Measurements from ENCODE around the gene ERC2.

The ERC2 gene

GRCh38 chr3:55661141-55661540, 807.1 kb downstream of the ERC2 start:
- WGBS, 2 experiments (ENCODE audit: insufficient coverage in 2 of 2) = 84 to 90% methylated on average over 4 of the region's 4 CpGs
- H3K4me3 ChIP-seq (ENCODE audit: extremely low read depth, insufficient read depth, low read length, poor library complexity, severe bottlenecking) = no peak overlapping the region

GRCh38 chr3:55660642-55661041, 807.6 kb downstream of the ERC2 start:
- H3K4me1 ChIP-seq (ENCODE audit: control insufficient read depth, insufficient read depth, low read length, poor library complexity, severe bottlenecking) = peaks cover 5% of the 10 kb centered on the region
- WGBS, 2 experiments (ENCODE audit: insufficient coverage in 2 of 2) = 83 to 100% methylated on average over 1 to 2 of the region's 2 CpGs
- no peak overlapping the region for H3K4me3 ChIP-seq (ENCODE audit: extremely low read depth, insufficient read depth, low read length, poor library complexity, severe bottlenecking)
- no peaks in the 10 kb centered on the region for H3K9me3 ChIP-seq (ENCODE audit: control insufficient read depth, low read length)
- no peaks in the 10 kb centered on the region for H3K36me3 ChIP-seq (ENCODE audit: control insufficient read depth, insufficient read depth, low read length)
- no peak overlapping the region for H3K27ac ChIP-seq (ENCODE audit: low read depth, low read length, severe bottlenecking)

More at GRCh38 chr3:55661141-55661540, 807.1 kb downstream of the ERC2 start:
- no peaks in the 10 kb centered on the region for H3K9me3 ChIP-seq (ENCODE audit: control insufficient read depth, low read length)
- H3K27ac ChIP-seq (ENCODE audit: low read depth, low read length, severe bottlenecking) = no peak overlapping the region
- H3K36me3 ChIP-seq (ENCODE audit: control insufficient read depth, insufficient read depth, low read length) = no peaks in the 10 kb centered on the region
- peaks cover 5% of the 10 kb centered on the region for H3K4me1 ChIP-seq (ENCODE audit: control insufficient read depth, insufficient read depth, low read length, poor library complexity, severe bottlenecking)

GRCh38 chr3:55659701-55660100, 808.6 kb downstream of the ERC2 start:
- no peak overlapping the region for H3K4me3 ChIP-seq (ENCODE audit: extremely low read depth, insufficient read depth, low read length, poor library complexity, severe bottlenecking)
- H3K27ac ChIP-seq (ENCODE audit: low read depth, low read length, severe bottlenecking) = no peak overlapping the region
- H3K9me3 ChIP-seq (ENCODE audit: control insufficient read depth, low read length) = no peaks in the 10 kb centered on the region
- no peaks in the 10 kb centered on the region for H3K36me3 ChIP-seq (ENCODE audit: control insufficient read depth, insufficient read depth, low read length)
- peaks cover 5% of the 10 kb centered on the region for H3K4me1 ChIP-seq (ENCODE audit: control insufficient read depth, insufficient read depth, low read length, poor library complexity, severe bottlenecking)
- WGBS, 2 experiments (ENCODE audit: insufficient coverage in 2 of 2) = 94 to 96% methylated on average over 5 of the region's 5 CpGs

DNA sequence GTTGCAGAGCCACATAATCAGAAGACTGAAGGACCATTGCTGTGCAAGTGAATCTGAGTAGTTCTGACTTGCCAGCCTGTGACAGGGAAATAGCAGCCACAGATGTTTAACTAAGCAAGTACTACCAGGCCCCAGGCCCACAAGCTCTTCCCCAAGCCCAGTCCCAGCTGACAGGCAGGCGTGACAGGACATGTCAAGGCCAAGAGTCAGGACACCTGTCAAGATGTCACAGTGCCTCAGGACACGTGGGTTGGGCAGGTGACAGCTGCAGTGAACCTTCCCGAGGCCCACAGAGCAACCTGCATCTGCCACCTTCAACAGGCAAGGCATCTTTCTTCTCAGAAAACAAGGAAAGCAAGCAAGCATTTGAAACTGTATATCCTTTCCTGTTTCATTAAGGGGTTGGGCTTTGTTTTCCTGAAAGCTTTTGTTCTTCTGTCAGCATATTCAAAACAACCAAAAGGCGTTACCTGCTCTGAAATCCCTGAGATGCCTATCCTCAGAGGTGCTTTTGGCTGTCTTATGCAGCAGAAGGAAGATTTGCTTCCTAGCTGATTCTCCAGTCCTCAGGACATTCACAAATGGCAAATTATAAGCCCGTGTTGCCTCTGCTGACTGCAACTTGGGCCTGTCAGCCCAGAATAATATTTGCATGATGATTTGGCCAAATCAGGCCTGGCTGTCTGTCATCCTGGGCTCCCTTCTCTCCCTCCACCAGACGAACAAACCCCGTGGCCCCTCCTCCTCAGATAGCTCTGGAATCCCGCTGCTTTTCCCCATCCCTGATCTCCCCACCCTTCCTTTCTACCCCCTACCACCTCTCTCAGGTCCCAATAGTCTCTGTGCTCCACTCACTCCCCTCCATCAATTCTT, 809.3 kb downstream of the ERC2 start:
- no peaks in the 10 kb centered on the region for H3K36me3 ChIP-seq (ENCODE audit: control insufficient read depth, insufficient read depth, low read length)
- no peaks in the 10 kb centered on the region for H3K9me3 ChIP-seq (ENCODE audit: control insufficient read depth, low read length)
- no peak overlapping the region for H3K4me3 ChIP-seq (ENCODE audit: extremely low read depth, insufficient read depth, low read length, poor library complexity, severe bottlenecking)
- no peak overlapping the region for H3K27ac ChIP-seq (ENCODE audit: low read depth, low read length, severe bottlenecking)
- WGBS, 2 experiments (ENCODE audit: insufficient coverage in 2 of 2) = 50 to 65% methylated on average over 8 of the region's 8 CpGs
- peaks cover 6% of the 10 kb centered on the region for H3K4me1 ChIP-seq (ENCODE audit: control insufficient read depth, insufficient read depth, low read length, poor library complexity, severe bottlenecking)

GRCh38 chr3:55658270-55658669, 810.0 kb downstream of the ERC2 start:
- peaks cover 7% of the 10 kb centered on the region for H3K4me1 ChIP-seq (ENCODE audit: control insufficient read depth, insufficient read depth, low read length, poor library complexity, severe bottlenecking)
- no peaks in the 10 kb centered on the region for H3K36me3 ChIP-seq (ENCODE audit: control insufficient read depth, insufficient read depth, low read length)
- H3K9me3 ChIP-seq (ENCODE audit: control insufficient read depth, low read length) = no peaks in the 10 kb centered on the region
- 89 to 100% methylated on average over 1 of the region's 1 CpG for WGBS, 2 experiments (ENCODE audit: insufficient coverage in 2 of 2)
- H3K27ac ChIP-seq (ENCODE audit: low read depth, low read length, severe bottlenecking) = no peak overlapping the region
- H3K4me3 ChIP-seq (ENCODE audit: extremely low read depth, insufficient read depth, low read length, poor library complexity, severe bottlenecking) = no peak overlapping the region

DNA sequence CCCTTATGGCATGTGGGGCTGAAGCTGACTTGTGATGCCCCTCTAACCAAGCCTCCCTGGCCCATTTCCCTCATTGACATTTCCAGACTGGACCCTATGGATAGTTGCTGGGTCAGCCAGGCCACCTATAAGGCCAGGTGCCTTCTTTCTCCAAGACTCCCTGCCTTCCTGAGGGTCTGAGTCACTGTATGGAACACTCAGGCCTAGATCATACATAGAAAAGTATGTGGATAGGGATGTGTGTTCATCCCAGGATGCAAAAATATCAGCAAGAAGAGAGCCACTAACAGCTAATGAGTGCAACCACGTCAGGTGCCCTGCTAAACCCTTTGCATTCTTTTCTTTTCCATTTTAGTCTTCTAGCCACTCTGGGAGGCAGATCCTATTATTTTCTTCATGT, 812.7 kb downstream of the ERC2 start:
- Histone ChIP-seq H3K9me3 (ENCODE audit: control insufficient read depth, low read length) (no peaks in the 10 kb centered on the region), H3K4me1 (ENCODE audit: control insufficient read depth, insufficient read depth, low read length, poor library complexity, severe bottlenecking) (peaks cover 9% of the 10 kb centered on the region), H3K27ac (ENCODE audit: low read depth, low read length, severe bottlenecking) (no peak overlapping the region), H3K4me3 (ENCODE audit: extremely low read depth, insufficient read depth, low read length, poor library complexity, severe bottlenecking) (no peak overlapping the region), H3K36me3 (ENCODE audit: control insufficient read depth, insufficient read depth, low read length) (no peaks in the 10 kb centered on the region)
- WGBS, 2 experiments (ENCODE audit: insufficient coverage in 2 of 2) = 100% methylated on average over 1 of the region's 1 CpG

GRCh38 chr3:55654123-55654760, 814.0 kb downstream of the ERC2 start:
- Histone ChIP-seq H3K9me3 (ENCODE audit: control insufficient read depth, low read length) (no peaks in the 10 kb centered on the region), H3K4me3 (ENCODE audit: extremely low read depth, insufficient read depth, low read length, poor library complexity, severe bottlenecking) (no peak overlapping the region), H3K4me1 (ENCODE audit: control insufficient read depth, insufficient read depth, low read length, poor library complexity, severe bottlenecking) (peaks cover 9% of the 10 kb centered on the region), H3K36me3 (ENCODE audit: control insufficient read depth, insufficient read depth, low read length) (no peaks in the 10 kb centered on the region), H3K27ac (ENCODE audit: low read depth, low read length, severe bottlenecking) (no peak overlapping the region)
- 91 to 94% methylated on average over 6 to 7 of the region's 7 CpGs for WGBS, 2 experiments (ENCODE audit: insufficient coverage in 2 of 2)

DNA sequence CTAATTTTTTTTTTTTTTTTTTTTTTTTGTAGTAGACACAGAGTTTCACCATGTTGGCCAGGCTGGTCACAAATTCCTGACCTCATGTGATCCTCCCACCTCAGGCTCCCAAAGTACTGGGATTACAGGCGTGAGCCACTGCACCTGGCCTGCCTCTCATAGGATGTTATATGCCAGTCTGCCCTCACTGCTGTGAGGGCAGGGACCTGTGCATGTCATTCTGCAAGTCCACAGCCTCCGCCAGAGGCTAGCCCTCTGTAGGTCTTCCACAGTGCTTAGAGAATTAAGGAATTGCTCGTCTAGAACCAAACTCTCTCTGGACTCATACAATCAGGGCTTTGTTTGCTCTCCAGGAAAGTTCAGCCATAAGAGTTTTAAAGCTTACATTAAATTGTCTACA, 817.3 kb downstream of the ERC2 start:
- no peaks in the 10 kb centered on the region for H3K36me3 ChIP-seq (ENCODE audit: control insufficient read depth, insufficient read depth, low read length)
- H3K4me3 ChIP-seq (ENCODE audit: extremely low read depth, insufficient read depth, low read length, poor library complexity, severe bottlenecking) = no peak overlapping the region
- 93 to 97% methylated on average over 3 of the region's 3 CpGs for WGBS, 2 experiments (ENCODE audit: insufficient coverage in 2 of 2)
- no peaks in the 10 kb centered on the region for H3K9me3 ChIP-seq (ENCODE audit: control insufficient read depth, low read length)
- peaks cover 13% of the 10 kb centered on the region for H3K4me1 ChIP-seq (ENCODE audit: control insufficient read depth, insufficient read depth, low read length, poor library complexity, severe bottlenecking)
- H3K27ac ChIP-seq (ENCODE audit: low read depth, low read length, severe bottlenecking) = no peak overlapping the region

DNA sequence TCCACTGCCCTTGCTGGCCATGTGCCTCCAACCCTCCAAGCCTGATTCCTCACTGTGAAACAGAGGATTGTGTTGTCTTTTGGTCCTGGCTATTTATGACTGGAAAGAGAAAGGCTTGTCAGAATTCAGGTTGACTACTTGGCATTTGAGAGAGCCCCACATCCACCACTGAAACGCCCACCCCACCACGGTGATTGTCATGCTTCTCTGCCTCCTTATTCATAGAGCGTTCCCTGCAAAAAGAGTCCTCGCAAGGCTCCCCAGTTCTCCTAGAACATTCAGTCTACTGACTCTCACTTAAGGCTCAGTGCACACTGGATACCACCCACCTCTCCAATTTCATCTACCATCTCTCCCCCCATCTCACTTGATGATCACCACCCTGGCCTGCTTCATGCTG, 818.3 kb downstream of the ERC2 start:
- Histone ChIP-seq H3K4me3 (ENCODE audit: extremely low read depth, insufficient read depth, low read length, poor library complexity, severe bottlenecking) (no peak overlapping the region), H3K4me1 (ENCODE audit: control insufficient read depth, insufficient read depth, low read length, poor library complexity, severe bottlenecking) (peaks cover 13% of the 10 kb centered on the region), H3K9me3 (ENCODE audit: control insufficient read depth, low read length) (no peaks in the 10 kb centered on the region), H3K36me3 (ENCODE audit: control insufficient read depth, insufficient read depth, low read length) (no peaks in the 10 kb centered on the region), H3K27ac (ENCODE audit: low read depth, low read length, severe bottlenecking) (no peak overlapping the region)
- 88 to 97% methylated on average over 4 of the region's 4 CpGs for WGBS, 2 experiments (ENCODE audit: insufficient coverage in 2 of 2)

- H3K4me3 ChIP-seq (ENCODE audit: extremely low read depth, insufficient read depth, low read length, poor library complexity, severe bottlenecking) = no peak overlapping the region
- WGBS, 2 experiments (ENCODE audit: insufficient coverage in 2 of 2) = 86 to 89% methylated on average over 5 of the region's 6 CpGs
These were observed 818.7 kb downstream of the ERC2 start for GRCh38 chr3:55649554-55649953.

More at GRCh38 chr3:55649554-55649953, 818.7 kb downstream of the ERC2 start:
- Histone ChIP-seq H3K9me3 (ENCODE audit: control insufficient read depth, low read length) (no peaks in the 10 kb centered on the region), H3K27ac (ENCODE audit: low read depth, low read length, severe bottlenecking) (no peak overlapping the region), H3K4me1 (ENCODE audit: control insufficient read depth, insufficient read depth, low read length, poor library complexity, severe bottlenecking) (peaks cover 13% of the 10 kb centered on the region), H3K36me3 (ENCODE audit: control insufficient read depth, insufficient read depth, low read length) (no peaks in the 10 kb centered on the region)
